ENCODE measurements around the gene WWOX. TPM values are rescaled to one million over a fixed set of nuclear protein-coding genes. Genes with fewer than 3 reads are reported as not detected.

Gene WWOX
- total RNA-seq, 1 donor from 2014 or later = 34.9 TPM

- no peak overlapping the region for H3K4me3 ChIP-seq (ENCODE audit: low read depth, low read length)
- TF ChIP-seq, protein P1, sequence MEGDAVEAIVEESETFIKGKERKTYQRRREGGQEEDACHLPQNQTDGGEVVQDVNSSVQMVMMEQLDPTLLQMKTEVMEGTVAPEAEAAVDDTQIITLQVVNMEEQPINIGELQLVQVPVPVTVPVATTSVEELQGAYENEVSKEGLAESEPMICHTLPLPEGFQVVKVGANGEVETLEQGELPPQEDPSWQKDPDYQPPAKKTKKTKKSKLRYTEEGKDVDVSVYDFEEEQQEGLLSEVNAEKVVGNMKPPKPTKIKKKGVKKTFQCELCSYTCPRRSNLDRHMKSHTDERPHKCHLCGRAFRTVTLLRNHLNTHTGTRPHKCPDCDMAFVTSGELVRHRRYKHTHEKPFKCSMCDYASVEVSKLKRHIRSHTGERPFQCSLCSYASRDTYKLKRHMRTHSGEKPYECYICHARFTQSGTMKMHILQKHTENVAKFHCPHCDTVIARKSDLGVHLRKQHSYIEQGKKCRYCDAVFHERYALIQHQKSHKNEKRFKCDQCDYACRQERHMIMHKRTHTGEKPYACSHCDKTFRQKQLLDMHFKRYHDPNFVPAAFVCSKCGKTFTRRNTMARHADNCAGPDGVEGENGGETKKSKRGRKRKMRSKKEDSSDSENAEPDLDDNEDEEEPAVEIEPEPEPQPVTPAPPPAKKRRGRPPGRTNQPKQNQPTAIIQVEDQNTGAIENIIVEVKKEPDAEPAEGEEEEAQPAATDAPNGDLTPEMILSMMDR (IDR thresholded peaks at IDR 0.05; ENCODE audit: insufficient read depth, low read length, poor library complexity, severe bottlenecking) = no peak
These were observed 359.1 kb downstream of the WWOX start for GRCh38 chr16:78458588-78458987.

DNA sequence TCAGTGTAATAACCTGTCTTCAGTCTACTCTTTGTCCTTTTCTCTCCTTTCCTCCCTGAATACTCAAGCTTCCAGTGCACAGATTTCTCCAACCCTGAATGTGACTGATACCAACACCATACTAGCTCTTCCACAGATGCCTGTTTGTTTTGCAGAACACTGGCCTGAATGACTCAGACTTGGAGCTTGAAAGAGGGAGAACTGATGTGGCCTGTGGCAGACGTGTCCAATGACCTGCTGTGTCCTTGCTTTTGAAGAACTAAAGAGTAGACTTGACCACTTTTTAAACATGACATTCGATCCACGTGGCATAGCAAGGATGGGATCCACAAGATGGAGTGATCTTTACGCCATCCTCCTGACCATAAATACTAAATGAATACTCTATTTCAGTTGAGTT is 361.0 kb downstream of the WWOX start:
- Histone ChIP-seq H3K36me3 (ENCODE audit: control insufficient read depth, insufficient read depth, low read length) (no peaks in the 10 kb centered on the region), H3K4me3 (ENCODE audit: low read depth, low read length) (no peak overlapping the region), H3K27me3 (ENCODE audit: control insufficient read depth, insufficient read depth, low read length) (peaks cover 9% of the 10 kb centered on the region)
- TF ChIP-seq, protein P1 (IDR thresholded peaks at IDR 0.05; ENCODE audit: insufficient read depth, low read length, poor library complexity, severe bottlenecking) = no peak
- DNase-seq (ENCODE audit: low read depth) = no peak

More at GRCh38 chr16:78458588-78458987, 359.1 kb downstream of the WWOX start:
- Histone ChIP-seq H3K36me3 (ENCODE audit: control insufficient read depth, insufficient read depth, low read length) (no peaks in the 10 kb centered on the region), H3K27me3 (ENCODE audit: control insufficient read depth, insufficient read depth, low read length) (peaks cover 9% of the 10 kb centered on the region)
- no peak for DNase-seq (ENCODE audit: low read depth)

GRCh38 chr16:78461087-78461486 is 361.6 kb downstream of the WWOX start:
- TF ChIP-seq, protein P1 (IDR thresholded peaks at IDR 0.05; ENCODE audit: insufficient read depth, low read length, poor library complexity, severe bottlenecking) = no peak

GRCh38 chr16:78461496-78462287 is 362.2 kb downstream of the WWOX start:
- H3K27me3 ChIP-seq (ENCODE audit: control insufficient read depth, insufficient read depth, low read length) = peaks cover 9% of the 10 kb centered on the region
- DNase-seq (ENCODE audit: low read depth) = peak; percentile 21
- H3K36me3 ChIP-seq (ENCODE audit: control insufficient read depth, insufficient read depth, low read length) = no peaks in the 10 kb centered on the region
- H3K4me3 ChIP-seq (ENCODE audit: low read depth, low read length) = no peak overlapping the region
- TF ChIP-seq, protein P1 (IDR thresholded peaks at IDR 0.05; ENCODE audit: insufficient read depth, low read length, poor library complexity, severe bottlenecking) = no peak

More at GRCh38 chr16:78461087-78461486, 361.6 kb downstream of the WWOX start:
- Histone ChIP-seq H3K4me3 (ENCODE audit: low read depth, low read length) (no peak overlapping the region), H3K27me3 (ENCODE audit: control insufficient read depth, insufficient read depth, low read length) (peaks cover 9% of the 10 kb centered on the region), H3K36me3 (ENCODE audit: control insufficient read depth, insufficient read depth, low read length) (no peaks in the 10 kb centered on the region)
- no peak for DNase-seq (ENCODE audit: low read depth)

GRCh38 chr16:78462288-78463208 is 363.1 kb downstream of the WWOX start:
- Histone ChIP-seq H3K36me3 (ENCODE audit: control insufficient read depth, insufficient read depth, low read length) (no peaks in the 10 kb centered on the region), H3K27me3 (ENCODE audit: control insufficient read depth, insufficient read depth, low read length) (peaks cover 9% of the 10 kb centered on the region), H3K4me3 (ENCODE audit: low read depth, low read length) (no peak overlapping the region)
- no peak for DNase-seq (ENCODE audit: low read depth)
- TF ChIP-seq, protein P1 (IDR thresholded peaks at IDR 0.05; ENCODE audit: insufficient read depth, low read length, poor library complexity, severe bottlenecking) = no peak

All from kidney epithelial cell (primary cell).